Glomerular visceral epithelial cell (primary cell): ENCODE results near the gene GDPD2.
A peak's percentile ranks its signal among the peaks of the same experiment; 100 is the strongest.

Experiments
- DNase-seq: peaks from one replicate; pipeline ENCODE4 v3.0.0-alpha.2; 2016; ENCODE audit errors: extremely low spot score

The GDPD2 gene

DNA sequence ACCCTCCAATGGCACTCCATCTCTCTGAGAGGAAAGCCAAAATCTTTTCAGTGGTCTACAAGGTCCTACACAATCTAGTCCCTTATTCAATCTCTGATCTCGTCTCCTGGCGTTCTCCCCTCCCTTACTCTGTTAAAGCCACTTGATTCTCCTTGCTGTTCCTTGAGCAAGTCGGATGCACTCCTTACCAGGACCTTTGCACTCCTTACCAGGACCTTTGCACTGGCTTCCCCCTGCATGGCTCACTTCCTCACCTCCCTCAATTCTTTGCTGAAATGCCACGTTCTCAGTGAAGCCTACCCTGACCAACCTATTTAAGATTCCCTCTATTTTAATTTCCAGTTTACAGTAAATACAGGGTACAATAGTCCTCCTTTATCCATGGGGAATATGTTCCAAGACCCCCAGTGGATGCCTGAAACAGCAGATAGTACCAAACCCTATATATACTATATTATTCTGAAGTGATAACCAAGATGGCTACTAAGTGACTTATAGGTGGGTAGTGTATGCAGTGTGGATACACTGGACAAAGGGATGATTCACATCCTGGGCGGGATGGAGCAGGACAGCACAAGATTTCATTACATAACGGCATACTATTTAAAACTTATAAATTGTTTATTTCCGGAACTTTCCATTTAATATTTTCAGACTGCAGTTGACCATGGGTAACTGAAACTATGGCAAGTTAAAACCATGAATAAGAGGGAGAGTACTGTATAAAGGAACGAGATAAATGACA lies 15.0 kb downstream of the GDPD2 start:
- no peak for DNase-seq

- DNase-seq: peak; percentile 23
Observed at GRCh38 chrX:70439016-70439415, 15.9 kb downstream of the GDPD2 start.

DNA sequence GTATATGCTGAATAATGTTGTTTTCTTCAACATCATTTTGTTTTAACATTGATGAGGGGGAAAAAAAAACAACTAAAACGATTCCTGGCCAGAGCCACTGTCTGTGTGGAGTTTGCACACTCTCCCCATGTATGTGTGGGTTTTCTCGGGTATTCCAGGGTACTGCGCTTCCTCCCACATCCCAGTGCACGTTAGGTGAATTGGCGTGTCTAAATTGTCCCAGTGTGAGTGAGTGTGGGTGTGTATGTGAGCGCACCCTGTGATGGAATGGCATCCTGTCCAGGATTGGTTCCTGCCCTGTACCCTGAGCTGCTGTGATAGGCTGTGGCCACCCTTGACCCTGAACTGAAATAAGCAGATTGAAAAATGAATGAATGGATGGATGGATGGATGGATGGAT lies 19.1 kb downstream of the GDPD2 start:
- DNase-seq: no peak

DNA sequence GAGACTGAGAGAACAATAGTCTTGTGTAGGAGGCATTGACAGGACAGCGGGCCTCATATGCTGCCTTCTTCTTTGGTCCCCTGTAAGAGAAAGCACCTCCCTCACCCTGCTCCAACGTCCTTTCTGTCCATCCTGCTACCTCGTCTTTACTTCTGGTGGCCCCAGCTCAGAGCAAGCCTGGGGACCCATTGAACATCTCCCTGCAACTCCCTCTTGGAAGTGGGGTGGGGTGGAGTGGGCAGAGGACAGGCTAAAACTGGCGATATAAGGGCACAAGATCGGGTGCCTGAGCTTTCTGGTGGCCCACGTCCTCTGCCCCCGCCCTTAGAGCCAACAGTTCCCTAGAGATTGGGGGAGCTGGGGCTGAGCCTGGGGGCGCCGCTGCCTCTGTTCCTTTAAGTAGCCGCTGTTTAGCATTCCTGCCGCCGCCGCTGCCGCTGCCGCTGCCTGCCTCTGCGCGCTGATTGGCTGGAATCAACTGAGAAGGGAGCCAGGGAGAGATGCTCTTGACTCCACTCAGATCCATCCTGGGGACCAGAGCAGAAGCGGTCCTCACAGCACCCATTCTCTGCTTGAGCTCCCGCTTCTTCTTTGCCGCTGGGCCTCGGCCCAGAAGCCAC lies 21.3 kb downstream of the GDPD2 start, which contains the start of gene DLG3:
Gene DLG3, plus strand, starts transcription at position 510 of the 620 bp plus-strand sequence. CDS start 367 bp downstream, outside the sequence.
- DNase-seq: peak; percentile 29

GRCh38 chrX:70444946-70445656 lies 22.0 kb downstream of the GDPD2 start:
- DNase-seq: no peak

- no peak for DNase-seq
Observed at GRCh38 chrX:70445951-70446350, 22.8 kb downstream of the GDPD2 start.

GRCh38 chrX:70446380-70447350 lies 23.6 kb downstream of the GDPD2 start:
- DNase-seq: no peak

- DNase-seq: no peak
Observed at GRCh38 chrX:70449457-70449966, 26.4 kb downstream of the GDPD2 start.

- DNase-seq: peak; percentile 47
Observed at GRCh38 chrX:70452143-70452733, 29.1 kb downstream of the GDPD2 start.

DNA sequence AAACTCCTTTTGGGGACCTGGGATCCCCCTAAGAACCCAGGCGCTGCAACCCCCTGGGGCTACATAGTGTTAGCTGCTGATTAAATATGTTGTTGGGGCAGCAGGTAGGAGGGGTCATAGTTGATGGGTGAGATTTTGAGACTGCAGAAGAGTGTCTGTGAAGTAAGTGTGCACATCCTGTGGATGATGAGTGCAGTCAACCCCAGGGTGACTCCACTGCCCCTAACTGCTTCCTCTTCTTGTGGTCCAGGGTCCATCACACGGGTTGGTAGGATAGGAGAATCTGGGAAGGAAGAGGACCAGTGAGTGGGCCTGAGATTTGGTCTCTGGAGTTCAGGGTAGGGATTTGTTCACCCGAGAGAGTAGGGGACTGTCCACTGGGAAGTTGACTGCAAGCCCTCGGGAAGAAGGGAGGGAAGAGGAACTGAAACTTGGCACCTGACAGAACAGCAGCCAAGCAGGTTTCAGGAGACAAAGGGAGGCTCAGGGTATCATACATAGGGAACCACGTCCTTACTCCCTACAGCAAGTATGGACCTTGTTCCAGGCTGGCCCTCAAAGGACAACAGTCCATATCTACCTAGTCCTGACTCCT lies 30.0 kb downstream of the GDPD2 start:
- no peak for DNase-seq

- DNase-seq: peak; percentile 83
Observed at GRCh38 chrX:70454441-70455365, 31.6 kb downstream of the GDPD2 start.

DNA sequence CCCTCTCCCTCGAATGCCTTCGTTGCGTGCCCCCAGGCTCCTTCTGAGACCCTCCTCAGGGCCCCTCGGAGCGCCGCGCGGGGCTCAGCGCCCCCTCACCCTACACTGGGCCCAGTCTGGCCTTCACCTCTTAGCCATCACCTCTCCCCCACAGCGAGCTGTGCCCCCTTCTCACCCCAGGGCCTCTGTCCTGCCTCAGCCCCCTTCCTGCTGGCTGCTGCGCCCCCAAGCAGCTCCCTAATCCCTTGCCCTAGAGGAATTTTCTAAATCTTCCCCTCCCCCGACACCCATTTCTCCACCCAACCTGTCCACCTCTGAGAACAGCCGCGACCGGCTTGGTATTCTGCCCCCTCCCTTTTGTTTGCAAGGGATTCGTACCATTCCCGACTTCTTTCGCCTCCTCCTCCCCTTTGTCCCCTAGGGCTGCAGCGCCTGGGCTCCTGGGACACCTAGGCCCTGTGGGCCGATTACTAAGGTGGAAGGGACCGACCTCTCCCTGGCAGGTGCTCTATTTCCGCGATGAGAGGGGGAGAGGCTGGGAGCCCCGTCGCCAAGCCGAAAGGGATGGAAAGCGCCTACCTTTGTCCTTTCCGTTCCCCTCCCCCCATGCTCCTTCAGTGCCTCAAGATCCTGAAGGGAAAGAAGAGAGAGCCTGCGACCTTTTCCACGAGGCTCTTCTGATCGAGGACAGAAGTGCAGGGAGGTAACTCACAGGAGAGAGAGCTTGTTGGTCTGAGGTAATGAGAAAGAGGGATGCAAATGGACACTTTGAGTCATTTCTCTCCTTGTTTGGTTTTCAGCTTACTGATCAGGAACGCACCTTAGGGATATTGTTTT lies 32.5 kb downstream of the GDPD2 start:
- DNase-seq: no peak

DNA sequence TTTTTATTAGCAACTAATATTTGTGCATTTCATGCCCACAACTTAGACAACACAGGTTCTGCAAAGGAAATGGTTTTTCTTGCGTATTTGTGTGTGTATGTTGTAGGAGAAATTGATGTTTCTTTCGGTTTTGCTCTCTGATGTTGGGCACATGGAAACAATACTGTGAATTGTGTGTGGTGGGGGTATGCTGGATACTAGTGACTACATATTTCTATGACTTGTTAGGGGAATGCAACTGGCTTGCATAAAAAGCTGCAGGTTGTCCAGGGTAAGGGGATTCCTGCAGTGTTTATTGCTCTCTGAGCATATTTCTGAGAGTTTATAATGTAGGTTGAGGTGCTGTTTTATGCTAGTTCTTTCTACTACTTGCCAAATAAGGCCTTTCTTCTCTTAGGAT lies 33.1 kb downstream of the GDPD2 start:
- DNase-seq: no peak

DNA sequence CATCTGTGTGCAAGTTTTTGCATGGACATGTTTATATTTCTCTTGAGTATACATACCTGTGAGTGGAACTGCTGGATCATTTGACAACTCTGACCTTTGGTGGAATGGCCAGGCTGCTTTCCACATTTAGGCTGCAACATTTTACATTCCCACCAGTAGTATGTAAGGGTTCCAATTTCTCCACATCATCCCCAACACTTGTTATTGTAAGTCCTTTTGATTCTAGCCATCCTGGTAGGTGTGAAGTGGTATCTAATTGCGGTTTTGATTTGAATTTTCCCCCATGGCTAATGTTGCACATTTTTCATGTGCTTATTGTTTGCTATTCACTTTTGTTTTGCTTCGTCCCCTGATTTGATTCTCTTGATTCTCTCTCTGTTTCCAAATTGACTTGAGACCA lies 37.9 kb downstream of the GDPD2 start:
- DNase-seq: no peak

GRCh38 chrX:70464051-70464450 lies 40.9 kb downstream of the GDPD2 start:
- no peak for DNase-seq

DNA sequence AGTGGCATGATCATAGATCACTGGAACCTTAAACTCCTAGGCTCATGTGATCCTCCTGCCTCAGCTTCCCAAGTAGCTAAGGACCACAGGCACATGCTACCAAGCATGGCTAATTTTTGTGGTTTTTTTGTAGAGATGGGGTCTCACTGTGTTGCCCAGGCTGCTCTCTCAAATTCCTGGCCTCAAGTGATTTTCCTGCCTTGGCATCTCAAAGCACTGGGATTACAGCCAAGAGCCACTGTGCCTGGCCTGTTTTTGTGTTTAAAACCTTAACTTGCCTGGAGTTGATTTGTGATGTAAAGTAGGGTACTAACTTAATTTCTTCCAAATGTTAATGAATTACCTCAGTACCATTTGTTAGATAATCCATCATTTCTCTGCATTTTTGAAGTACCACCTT lies 43.9 kb downstream of the GDPD2 start:
- DNase-seq: no peak

DNA sequence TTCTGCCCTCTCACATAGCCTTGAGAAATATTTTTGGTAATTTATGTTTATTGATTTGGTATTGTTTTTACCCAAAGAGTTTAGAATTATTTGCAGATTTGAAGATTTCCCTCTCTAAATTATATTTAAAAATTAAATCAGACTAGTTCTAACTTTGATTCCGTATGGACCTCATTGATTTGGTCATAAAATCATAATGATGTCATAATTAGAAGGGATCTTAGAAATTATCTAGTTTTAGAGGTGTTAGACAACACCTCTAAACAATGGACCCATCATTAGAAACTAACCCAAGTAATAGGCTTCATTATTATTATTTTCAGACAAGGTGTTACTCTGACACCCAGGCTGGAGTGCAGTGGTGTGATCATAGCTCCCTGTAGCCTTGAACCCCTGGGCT lies 45.6 kb downstream of the GDPD2 start:
- no peak for DNase-seq

GRCh38 chrX:70470850-70471289 lies 47.8 kb downstream of the GDPD2 start:
- peak; percentile 48 for DNase-seq
